ENCODE measurements around the gene MFGE8. TPM values are rescaled to one million over a fixed set of nuclear protein-coding genes. Genes with fewer than 3 reads are reported as not detected.
A peak's percentile ranks its signal among the peaks of the same experiment; 100 is the strongest.

MFGE8 gene
- total and polyA plus RNA-seq, 9 of the 15 experiments (the other 6 are each of a cell fraction or from before 2014, with no cell fraction given) = 2.3 to 142 (median 62.3) TPM

- DNase-seq (ENCODE audit: extremely low read depth in 1 of 4, low spot score in 3 of 4) = no peak
- H3K79me2 ChIP-seq (ENCODE audit: control insufficient read depth, insufficient read depth, low read length) = no peaks in the 10 kb centered on the region
- H2AFZ ChIP-seq (ENCODE audit: low read depth, low read length) = no peak overlapping the region
- no peak overlapping the region for H3K4me3 ChIP-seq
- no peak for ATAC-seq
- intact Hi-C loops (cut with micrococcal nuclease) (no loop called here), in situ Hi-C loops (cut with MboI) (no loop called here)
- no peak overlapping the region for H3K9ac ChIP-seq (ENCODE audit: insufficient read depth in 1 of 2, low read depth in 2 of 2, low read length in 2 of 2)
- H3K4me1 ChIP-seq (replicated peaks in 1 of 2; ENCODE audit: control insufficient read depth in 2 of 2, insufficient read depth in 2 of 2, low read length in 2 of 2) = peaks cover 0 to 9% of the 10 kb centered on the region in 2 experiments; a peak in 2 of 5 replicates
- CTCF ChIA-PET (ENCODE audit: low intra/inter-chr PET ratio) = no interaction called here
- H3K9me1 ChIP-seq (ENCODE audit: control insufficient read depth, insufficient read depth, low read length) = no peaks in the 10 kb centered on the region
- no peak for TF ChIP-seq SAP30 (IDR thresholded peaks at IDR 0.05; ENCODE audit: borderline replicate concordance, insufficient read depth, low read depth, low read length, poor library complexity, severe bottlenecking)
- TF ChIP-seq MEF2A (IDR thresholded peaks at IDR 0.05; ENCODE audit: control insufficient read depth, low read depth, low read length) = no peak
- no peak for TF ChIP-seq FUS (optimal IDR thresholded peaks at IDR 0.05; ENCODE audit: low read depth, low read length)
- no peak for TF ChIP-seq TBL1XR1 (IDR thresholded peaks at IDR 0.05; ENCODE audit: low read length in 2 of 2)
- TF ChIP-seq ZNF583 (CRISPR knock-in tag; IDR thresholded peaks at IDR 0.05) = no peak
- H4K20me1 ChIP-seq (replicated peaks; ENCODE audit: control insufficient read depth, insufficient read depth, low read length) = no peaks in the 10 kb centered on the region
- FAIRE-seq = no peak
- BruUV-seq (replicated peaks) = no TSS peak
- peaks cover 3% of the 10 kb centered on the region; the same call in 1 of the 2 replicates for H3K9me3 ChIP-seq (replicated peaks; ENCODE audit: control insufficient read depth, insufficient read depth, low read depth, low read length)
- H3K36me3 ChIP-seq (ENCODE audit: control insufficient read depth, insufficient read depth, low read length) = no peaks in the 10 kb centered on the region
- H3K27ac ChIP-seq (ENCODE audit: extremely low read depth, low read depth, low read length) = no peak overlapping the region
- 39% methylated on average over 3 of the region's 4 CpGs for WGBS (ENCODE audit: insufficient coverage, low coverage, missing lambda C conversion rate)
- no peak overlapping the region for H3K4me2 ChIP-seq (ENCODE audit: insufficient read depth, low read length)
- POLR2A ChIA-PET = interaction anchor here (1.2 kb wide), 1 partner anchor 12 kb away, joined by 3 read pairs; no protein-coding TSS in a partner anchor
- no peaks in the 10 kb centered on the region for H3K27me3 ChIP-seq (ENCODE audit: control insufficient read depth in 2 of 2, insufficient read depth in 2 of 2, low read length in 2 of 2)
Observed at GRCh38 chr15:88932271-88932874, 19.2 kb upstream of the MFGE8 start.

- H3K27ac ChIP-seq (ENCODE audit: extremely low read depth, low read depth, low read length) = no peak overlapping the region
- peaks cover 0 to 9% of the 10 kb centered on the region in 2 experiments; a peak in 2 of 5 replicates for H3K4me1 ChIP-seq (replicated peaks in 1 of 2; ENCODE audit: control insufficient read depth in 2 of 2, insufficient read depth in 2 of 2, low read length in 2 of 2)
- no peak overlapping the region for H3K9ac ChIP-seq (ENCODE audit: insufficient read depth in 1 of 2, low read depth in 2 of 2, low read length in 2 of 2)
- H3K36me3 ChIP-seq (ENCODE audit: control insufficient read depth, insufficient read depth, low read length) = no peaks in the 10 kb centered on the region
- peak; percentile 65 for ATAC-seq
- peaks cover 3% of the 10 kb centered on the region; the same call in 1 of the 2 replicates for H3K9me3 ChIP-seq (replicated peaks; ENCODE audit: control insufficient read depth, insufficient read depth, low read depth, low read length)
- H3K79me2 ChIP-seq (ENCODE audit: control insufficient read depth, insufficient read depth, low read length) = no peaks in the 10 kb centered on the region
- FAIRE-seq = peak; percentile 51
- H3K9me1 ChIP-seq (ENCODE audit: control insufficient read depth, insufficient read depth, low read length) = no peaks in the 10 kb centered on the region
- H4K20me1 ChIP-seq (replicated peaks; ENCODE audit: control insufficient read depth, insufficient read depth, low read length) = no peaks in the 10 kb centered on the region
- ChIA-PET POLR2A (no interaction called here), CTCF (ENCODE audit: low intra/inter-chr PET ratio) (no interaction called here)
- intact Hi-C loops (cut with micrococcal nuclease) (no loop called here), in situ Hi-C loops (cut with MboI) (no loop called here)
- DNase-seq (ENCODE audit: extremely low read depth in 1 of 4, low spot score in 3 of 4) = no peak
- no peak overlapping the region for H3K4me3 ChIP-seq
- 29% methylated on average over 2 of the region's 2 CpGs for whole genome bisulfite sequencing (ENCODE audit: insufficient coverage, low coverage, missing lambda C conversion rate)
- H3K27me3 ChIP-seq (ENCODE audit: control insufficient read depth in 2 of 2, insufficient read depth in 2 of 2, low read length in 2 of 2) = no peaks in the 10 kb centered on the region
- peak overlapping the region; percentile 58 for H2AFZ ChIP-seq (ENCODE audit: low read depth, low read length)
- H3K4me2 ChIP-seq (ENCODE audit: insufficient read depth, low read length) = no peak overlapping the region
- BruUV-seq (replicated peaks) = no TSS peak
- no peak for TF ChIP-seq ZNF766 (CRISPR knock-in tag; conservative IDR thresholded peaks at IDR 0.05)
- TF ChIP-seq MAFG (tag; conservative IDR thresholded peaks at IDR 0.05) = peak; percentile 70
- no peak for TF ChIP-seq NELFE (IDR thresholded peaks at IDR 0.05; ENCODE audit: insufficient read depth, insufficient read length)
- 0 out of 4 replicates have a peak, but pooled peaks of 1 of the 2 experiments have one; percentile 37 for TF ChIP-seq FOXA3 (CRISPR knock-in tag; conservative IDR thresholded peaks at IDR 0.05 in 1 of 2, IDR thresholded peaks at IDR 0.05 in 1 of 2)
- peak; percentile 25; the same call in 1 of the 2 replicates for TF ChIP-seq MAFK (IDR thresholded peaks at IDR 0.05; ENCODE audit: low read length)
- no peak for TF ChIP-seq ADNP (tag; IDR thresholded peaks at IDR 0.05)
- TF ChIP-seq NFXL1 (CRISPR knock-in tag; IDR thresholded peaks at IDR 0.05) = no peak
- TF ChIP-seq NFE2 (IDR thresholded peaks at IDR 0.05; ENCODE audit: low read depth) = peak; percentile 78
Observed at GRCh38 chr15:88930579-88930978, 17.4 kb upstream of the MFGE8 start.

Data from K562 (cell line).